A549 (cell line): Measurements from ENCODE around the gene BLCAP. TPM values are rescaled to one million over a fixed set of nuclear protein-coding genes. Genes with fewer than 3 reads are reported as not detected.
"Not testable (repeated sequence)": the region's sequence is repeated elsewhere in the genome, so short reads cannot be mapped to it uniquely, and the experiment has no call there.

Experiments
- ATAC-seq, 2 experiments: fragments of 200-7000 bp in 1 of 2; fragments of >200 bp in 1 of 2; cut with Nextera tagmentation in 1 of 2; cut with Tn5 transposase in 1 of 2; 3 replicates each; pipeline versions ENCODE4 v1.8.0 to v1.9.1; 2018 to 2020; ENCODE audit warnings: mild to moderate bottlenecking in 1 of 2, moderate library complexity in 1 of 2
- CTCF ChIA-PET: fragments of 300-600 bp; sonication (Branson Sonifier 250); formaldehyde crosslinking; extraction: SDS; loops from one replicate; lab custom pipeline; 2021; ENCODE audit warnings: antibody characterized with exemption, inconsistent platforms; lab: Yijun Ruan, JAX
- POLR2A ChIA-PET: fragments of 350-600 bp; formaldehyde crosslinking; extraction: SDS; loops from one replicate; lab custom pipeline; 2021; ENCODE audit warnings: antibody characterized with exemption, inconsistent platforms; lab: Yijun Ruan, JAX
- DNase-seq, 2 experiments: peaks; one replicate each; pipeline versions ENCODE4 v3.0.0 to v3.0.0-alpha.2; 2011 to 2016; ENCODE audit warnings: low read depth in 1 of 2, low spot score in 1 of 2
- FAIRE-seq: peaks from 2 replicates; lab custom pipeline; 2011; peaks lifted over from hg19 to GRCh38; lab: Jason Lieb, UNC
- H3K27ac ChIP-seq, 2 experiments: fragments of >200 bp; sonication (Bioruptor Twin); formaldehyde crosslinking; 3 replicates each; pipeline ENCODE4 v1.5.1; 2016 to 2017
- H3K4me1 ChIP-seq: fragments of >200 bp; sonication (Bioruptor Twin); formaldehyde crosslinking; 3 replicates; pipeline ENCODE4 v1.6.1; 2016
- H3K4me2 ChIP-seq: fragments of >200 bp; sonication (Bioruptor Twin); formaldehyde crosslinking; 3 replicates; pipeline ENCODE4 v1.6.1; 2016
- H3K4me3 ChIP-seq: fragments of >200 bp; sonication (Bioruptor Twin); formaldehyde crosslinking; 3 replicates; pipeline ENCODE4 v1.5.1; 2016
- H3K9me3 ChIP-seq: fragments of >200 bp; sonication (Bioruptor Twin); formaldehyde crosslinking; 3 replicates; pipeline ENCODE4 v1.6.1; 2016
- CBX2 ChIP-seq: fragments of 200-600 bp; sonication (generic); IDR thresholded peaks from 2 replicates; pipeline ENCODE4 v1.6.1; 2016; ENCODE audit warnings: low read depth, mild to moderate bottlenecking, borderline replicate concordance
- CBX8 ChIP-seq: fragments of 200-600 bp; sonication (generic); IDR thresholded peaks from 2 replicates; pipeline ENCODE4 v1.6.1; 2016
- CHD4 ChIP-seq: fragments of 200-600 bp; sonication (generic); IDR thresholded peaks from 2 replicates; pipeline ENCODE4 v1.6.1; 2016; ENCODE audit warnings: antibody characterized with exemption, mild to moderate bottlenecking, borderline replicate concordance
- EHMT2 ChIP-seq: fragments of 200-600 bp; sonication (generic); IDR thresholded peaks from 2 replicates; pipeline ENCODE4 v1.6.1; 2016; ENCODE audit warnings: antibody characterized with exemption, low read depth, mild to moderate bottlenecking, moderate library complexity
- EP300 ChIP-seq, 2 experiments: fragments of >200 bp; sonication (Bioruptor Twin); formaldehyde crosslinking; IDR thresholded peaks; 2 replicates in 1 of 2; 3 replicates in 1 of 2; pipeline ENCODE4 v1.6.1; 2016 to 2017
- FOXS1 ChIP-seq: fragments of 250-450 bp; sonication (Bioruptor Pico); IDR thresholded peaks from 2 replicates; pipeline ENCODE4 v1.5.0; 2020; ENCODE audit warnings: mild to moderate bottlenecking, moderate library complexity
- GATA3 ChIP-seq: IDR thresholded peaks from 2 replicates; pipeline ENCODE4 v1.6.1; 2012; ENCODE audit warnings: borderline replicate concordance
- JUN ChIP-seq, 2 experiments: fragments of >200 bp; sonication (Bioruptor Twin); formaldehyde crosslinking; IDR thresholded peaks; 2 replicates in 1 of 2; 3 replicates in 1 of 2; pipeline ENCODE4 v1.6.1; 2016 to 2017
- KDM1A ChIP-seq: fragments of 200-600 bp; sonication (generic); IDR thresholded peaks from 2 replicates; pipeline ENCODE4 v1.6.1; 2016; ENCODE audit warnings: low read depth, mild to moderate bottlenecking
- KDM5A ChIP-seq: fragments of 200-600 bp; sonication (generic); IDR thresholded peaks from 2 replicates; pipeline ENCODE4 v1.6.1; 2016; ENCODE audit warnings: antibody characterized with exemption, mild to moderate bottlenecking
- MAFK ChIP-seq: fragments of 450-650 bp; IDR thresholded peaks from 2 replicates; pipeline ENCODE4 v1.6.1; 2014; ENCODE audit not compliant: partially characterized antibody
- MAX ChIP-seq: IDR thresholded peaks from 2 replicates; pipeline ENCODE4 v1.6.1; 2012
- MYC ChIP-seq: IDR thresholded peaks from 2 replicates; pipeline ENCODE4 v1.6.1; 2012; ENCODE audit warnings: mild to moderate bottlenecking, inconsistent platforms, low read length, improper control_type of control experiment, borderline replicate concordance
- NFE2L2 ChIP-seq: fragments of 150-350 bp; conservative IDR thresholded peaks from 2 replicates; pipeline ENCODE4 v1.6.1; 2014; ENCODE audit warnings: low read length
- PBX3 ChIP-seq: IDR thresholded peaks from 2 replicates; pipeline ENCODE4 v1.6.1; 2012
- PHF8 ChIP-seq: fragments of 200-600 bp; sonication (generic); IDR thresholded peaks from 2 replicates; pipeline ENCODE4 v1.6.1; 2016; ENCODE audit warnings: low read depth, mild to moderate bottlenecking, antibody characterized with exemption, moderate library complexity, borderline replicate concordance
- POLR2A ChIP-seq: IDR thresholded peaks from 2 replicates; pipeline ENCODE4 v1.6.1; 2012; ENCODE audit warnings: mild to moderate bottlenecking, low read length
- RAD21 ChIP-seq, 2 experiments: fragments of >200 bp in 1 of 2; sonication (Bioruptor Twin) in 1 of 2; formaldehyde crosslinking in 1 of 2; IDR thresholded peaks in 1 of 2; conservative IDR thresholded peaks in 1 of 2; 2 replicates in 1 of 2; 3 replicates in 1 of 2; pipeline ENCODE4 v1.6.1; 2012 to 2018; ENCODE audit warnings: inconsistent platforms in 1 of 2
- RARB ChIP-seq: fragments of 250-450 bp; sonication (Bioruptor Pico); IDR thresholded peaks from 2 replicates; pipeline ENCODE4 v1.8.0; 2021; ENCODE audit warnings: mild to moderate bottlenecking, moderate library complexity
- RFX5 ChIP-seq: fragments of 450-650 bp; IDR thresholded peaks from 2 replicates; pipeline ENCODE4 v1.7.1; 2014; ENCODE audit warnings: antibody characterized with exemption, mild to moderate bottlenecking, moderate library complexity
- SMC3 ChIP-seq: fragments of >200 bp; sonication (Bioruptor Twin); formaldehyde crosslinking; IDR thresholded peaks from 3 replicates; pipeline ENCODE4 v1.6.1; 2018; ENCODE audit warnings: inconsistent platforms
- ZFP36 ChIP-seq: fragments of 450-650 bp; IDR thresholded peaks from 2 replicates; pipeline ENCODE4 v1.6.1; 2014; ENCODE audit warnings: borderline replicate concordance; ENCODE audit not compliant: partially characterized antibody
- WGBS: methylation state at CpG from one replicate; pipeline ENCODE4 v1.1.6; 2017; ENCODE audit errors: missing lambda C conversion rate; 5-methylcytosine and 5-hydroxymethylcytosine counted together
- polyA minus RNA-seq: library from RNA; depleted of rRNA, polyadenylated mRNA; stranded (reverse); fragments of >200 nt; gene quantifications from 2 replicates; pipeline ENCODE4 v1.2.3, GENCODE V29; 2011; rRNA and poly(A)+ RNA removed
- polyA plus RNA-seq, 4 experiments: library from polyadenylated mRNA; depleted of rRNA in 3 of 4; stranded (reverse); fragments of >200 nt; fragmentation: RNase III in 1 of 4; extraction: RNeasy Plus Mini Kit Qiagen cat#74134 plus additional on column Dnase treatment in 1 of 4; gene quantifications; 2 replicates in 3 of 4; 3 replicates in 1 of 4; pipeline ENCODE4 v1.2.3, GENCODE V29; 2011 to 2017
- TF ChIP-seq, protein P1 (sequence below): fragments of >200 bp; sonication (Bioruptor Twin); formaldehyde crosslinking; IDR thresholded peaks from 3 replicates; pipeline ENCODE4 v1.6.1; 2016
- TF ChIP-seq, protein P2 (sequence below): IDR thresholded peaks from 2 replicates; pipeline ENCODE4 v1.6.1; 2012; ENCODE audit warnings: low read depth, borderline replicate concordance
- TF ChIP-seq, protein P3 (sequence below): fragments of 250-450 bp; sonication (Bioruptor Pico); IDR thresholded peaks from 2 replicates; pipeline ENCODE4 v1.5.0; 2021; ENCODE audit warnings: mild to moderate bottlenecking, moderate library complexity, borderline replicate concordance

BLCAP gene, protein sequence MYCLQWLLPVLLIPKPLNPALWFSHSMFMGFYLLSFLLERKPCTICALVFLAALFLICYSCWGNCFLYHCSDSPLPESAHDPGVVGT
- 48.3 and 49.0 TPM in 2 replicates for polyA plus RNA-seq (2011; rRNA removed)
- 38.7 and 49.6 TPM in 2 replicates for polyA plus RNA-seq (2012; cell fraction: cytosol; rRNA removed)
- polyA plus RNA-seq (2012; cell fraction: nucleus; rRNA removed): 40.4 and 41.5 TPM in 2 replicates
- polyA plus RNA-seq (2017; fragmentation: RNase III; extraction: RNeasy Plus Mini Kit Qiagen cat#74134 plus additional on column Dnase treatment): 30.3 to 31.5 TPM (median 30.7 TPM) in 3 replicates
- 43.4 and 43.9 TPM in 2 replicates for polyA minus RNA-seq

GRCh38 chr20:37527638-37528445 is at the start of gene BLCAP:
Gene BLCAP (minus strand): TSS chr20:37527876. CDS start chr20:37519174, 8,702 bp downstream.
- Histone ChIP-seq H3K4me3 (peak within 1 kb of the TSS; percentile 100), H3K9me3 (no peaks in the 10 kb centered on the region), H3K4me2 (peak within 1 kb of the TSS; percentile 84), H3K27ac (peak within 1 kb of the TSS; percentile 96 to 99), H3K4me1 (peaks cover 30% of the 10 kb centered on the region)
- no peak for FAIRE-seq
- ATAC-seq: peak; percentile 92 to 95
- ChIA-PET POLR2A (interaction anchor here (0.6 kb wide), 1 partner anchor 514 kb away, joined by 3 read pairs; no protein-coding TSS in a partner anchor), CTCF (interaction anchor here (0.7 to 10.2 kb wide), 10 partner anchors 12 to 334 kb away, joined by 3 to 120 read pairs (median 4); no protein-coding TSS in a partner anchor)
- 0% methylated on average over 26 of the region's 62 CpGs for WGBS
- TF ChIP-seq, protein P1, sequence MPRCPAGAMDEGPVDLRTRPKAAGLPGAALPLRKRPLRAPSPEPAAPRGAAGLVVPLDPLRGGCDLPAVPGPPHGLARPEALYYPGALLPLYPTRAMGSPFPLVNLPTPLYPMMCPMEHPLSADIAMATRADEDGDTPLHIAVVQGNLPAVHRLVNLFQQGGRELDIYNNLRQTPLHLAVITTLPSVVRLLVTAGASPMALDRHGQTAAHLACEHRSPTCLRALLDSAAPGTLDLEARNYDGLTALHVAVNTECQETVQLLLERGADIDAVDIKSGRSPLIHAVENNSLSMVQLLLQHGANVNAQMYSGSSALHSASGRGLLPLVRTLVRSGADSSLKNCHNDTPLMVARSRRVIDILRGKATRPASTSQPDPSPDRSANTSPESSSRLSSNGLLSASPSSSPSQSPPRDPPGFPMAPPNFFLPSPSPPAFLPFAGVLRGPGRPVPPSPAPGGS: 0 out of 3 replicates have a peak, but pooled peaks have one; percentile 23
- no peak for TF ChIP-seq KDM1A
- TF ChIP-seq PHF8: peak; percentile 75
- TF ChIP-seq MAX: peak; percentile 75
- TF ChIP-seq, protein P2, sequence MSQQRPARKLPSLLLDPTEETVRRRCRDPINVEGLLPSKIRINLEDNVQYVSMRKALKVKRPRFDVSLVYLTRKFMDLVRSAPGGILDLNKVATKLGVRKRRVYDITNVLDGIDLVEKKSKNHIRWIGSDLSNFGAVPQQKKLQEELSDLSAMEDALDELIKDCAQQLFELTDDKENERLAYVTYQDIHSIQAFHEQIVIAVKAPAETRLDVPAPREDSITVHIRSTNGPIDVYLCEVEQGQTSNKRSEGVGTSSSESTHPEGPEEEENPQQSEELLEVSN: peak; percentile 73
- no peak for TF ChIP-seq RARB (CRISPR knock-in tag)
- TF ChIP-seq NFE2L2: no peak
- peak; percentile 82 to 98; a peak in 4 of 5 replicates for TF ChIP-seq JUN (IDR thresholded peaks at IDR 0.05)
- TF ChIP-seq CBX2: no peak
- TF ChIP-seq MYC: peak; percentile 88
- TF ChIP-seq POLR2A: peak; percentile 81
- TF ChIP-seq EHMT2: no peak
- no peak for TF ChIP-seq RAD21 (conservative IDR thresholded peaks at IDR 0.05 in 1 of 2, IDR thresholded peaks at IDR 0.05 in 1 of 2)
- TF ChIP-seq MAFK: peak; percentile 82
- no peak for TF ChIP-seq CHD4
- TF ChIP-seq KDM5A: no peak
- no peak for TF ChIP-seq SMC3
- 0 out of 2 replicates have a peak, but pooled peaks have one; percentile 23 for TF ChIP-seq RFX5
- peak; percentile 90 to 97 for DNase-seq

GRCh38 chr20:37577436-37577835 is 49.8 kb upstream of the BLCAP start:
- H3K9me3 ChIP-seq, H3K4me3 ChIP-seq, ATAC-seq, H3K4me2 ChIP-seq, CTCF ChIA-PET, FAIRE-seq, H3K27ac ChIP-seq, H3K4me1 ChIP-seq, POLR2A ChIA-PET, DNase-seq: not testable (repeated sequence)
- WGBS: 24% methylated on average over 4 of the region's 4 CpGs

- CTCF ChIA-PET: interaction anchor here (5.1 kb wide), 1 partner anchor 13 kb away, joined by 42 read pairs; no protein-coding TSS in a partner anchor
- Histone ChIP-seq H3K4me2 (no peak overlapping the region), H3K4me1 (no peaks in the 10 kb centered on the region), H3K27ac (no peak overlapping the region), H3K4me3 (no peak overlapping the region), H3K9me3 (no peaks in the 10 kb centered on the region)
- FAIRE-seq (no peak), DNase-seq (no peak), ATAC-seq (0 out of 6 replicates have a peak, but pooled peaks of 1 of the 2 experiments have one; percentile 22)
- POLR2A ChIA-PET: no interaction called here
- WGBS: 4% methylated on average over 1 of the region's 1 CpG
- no peak for TF ChIP-seq FOXS1 (CRISPR knock-in tag)
- no peak for TF ChIP-seq MAFK
- no peak for TF ChIP-seq GATA3
- TF ChIP-seq ZFP36: no peak
- TF ChIP-seq, protein P3, sequence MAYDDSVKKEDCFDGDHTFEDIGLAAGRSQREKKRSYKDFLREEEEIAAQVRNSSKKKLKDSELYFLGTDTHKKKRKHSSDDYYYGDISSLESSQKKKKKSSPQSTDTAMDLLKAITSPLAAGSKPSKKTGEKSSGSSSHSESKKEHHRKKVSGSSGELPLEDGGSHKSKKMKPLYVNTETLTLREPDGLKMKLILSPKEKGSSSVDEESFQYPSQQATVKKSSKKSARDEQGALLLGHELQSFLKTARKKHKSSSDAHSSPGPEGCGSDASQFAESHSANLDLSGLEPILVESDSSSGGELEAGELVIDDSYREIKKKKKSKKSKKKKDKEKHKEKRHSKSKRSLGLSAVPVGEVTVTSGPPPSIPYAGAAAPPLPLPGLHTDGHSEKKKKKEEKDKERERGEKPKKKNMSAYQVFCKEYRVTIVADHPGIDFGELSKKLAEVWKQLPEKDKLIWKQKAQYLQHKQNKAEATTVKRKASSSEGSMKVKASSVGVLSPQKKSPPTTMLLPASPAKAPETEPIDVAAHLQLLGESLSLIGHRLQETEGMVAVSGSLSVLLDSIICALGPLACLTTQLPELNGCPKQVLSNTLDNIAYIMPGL: no peak
- TF ChIP-seq NFE2L2: no peak
- TF ChIP-seq PHF8: no peak
- TF ChIP-seq, protein P1: no peak
- TF ChIP-seq CBX8: no peak
- TF ChIP-seq CHD4: no peak
- TF ChIP-seq PBX3: no peak
- no peak for TF ChIP-seq EP300 (IDR thresholded peaks at IDR 0.05)
Measured at GRCh38 chr20:37576911-37577310, 49.2 kb upstream of the BLCAP start.
